ENCODE data around the gene IZUMO3. TPM values are rescaled to one million over a fixed set of nuclear protein-coding genes. Genes with fewer than 3 reads are reported as not detected.

The IZUMO3 gene
- polyA plus RNA-seq, 1 donor (not counting 4 experiments of a cell fraction or from before 2014, with no cell fraction given): not detected

DNA sequence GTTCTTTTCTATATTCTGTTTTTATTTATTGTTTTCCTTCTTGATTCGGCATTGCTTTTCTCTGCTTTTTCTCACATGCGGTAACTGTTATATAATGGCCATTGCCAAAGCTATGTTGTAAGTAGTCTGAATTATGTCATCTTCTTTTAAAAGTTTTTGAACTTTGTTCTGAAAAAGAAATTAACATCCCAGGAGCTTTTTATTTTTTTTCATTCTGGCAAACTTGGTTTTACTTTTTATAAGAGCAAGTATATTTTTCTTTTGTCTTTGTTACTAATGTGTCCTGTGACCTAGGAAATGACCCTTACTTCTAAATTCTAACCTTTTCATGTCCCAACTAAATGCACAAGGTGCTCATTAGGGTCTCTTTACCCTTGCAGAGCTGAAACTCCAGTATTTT lies 26.7 kb upstream of the IZUMO3 start:
- Histone ChIP-seq H3K27ac (ENCODE audit: control insufficient read depth, insufficient read depth, low read length) (no peak overlapping the region), H3K36me3 (ENCODE audit: control insufficient read depth in 2 of 2, extremely low read depth in 1 of 2, insufficient read depth in 2 of 2, low read length in 2 of 2) (no peaks in the 10 kb centered on the region), H3K4me3 (ENCODE audit: control insufficient read depth in 2 of 3, extremely low read depth in 1 of 3, insufficient read depth in 2 of 3, low read depth in 1 of 3, low read length in 3 of 3) (no peak overlapping the region), H2AFZ (ENCODE audit: control insufficient read depth, low read length) (no peak overlapping the region), H3K9ac (ENCODE audit: control insufficient read depth, extremely low read depth, insufficient read depth, low read length) (no peak overlapping the region), H3K27me3 (ENCODE audit: control insufficient read depth, extremely low read depth, insufficient read depth, low read length) (no peaks in the 10 kb centered on the region), H4K20me1 (ENCODE audit: control insufficient read depth, extremely low read depth, insufficient read depth, low read length) (no peaks in the 10 kb centered on the region), H3K4me2 (ENCODE audit: control insufficient read depth, extremely low read depth, insufficient read depth, low read depth, low read length) (no peak overlapping the region), H3K9me3 (ENCODE audit: control insufficient read depth, low read depth, low read length) (no peaks in the 10 kb centered on the region), H3K4me1 (ENCODE audit: control insufficient read depth, extremely low read depth, insufficient read depth, low read length) (no peaks in the 10 kb centered on the region), H3K79me2 (ENCODE audit: control insufficient read depth, insufficient read depth, low read length) (no peaks in the 10 kb centered on the region), H3K9me1 (ENCODE audit: control insufficient read depth, extremely low read depth, insufficient read depth, low read length) (no peaks in the 10 kb centered on the region)
- DNase-seq (ENCODE audit: low read depth, low spot score): no peak
- TF ChIP-seq EZH2 (IDR thresholded peaks at IDR 0.05; ENCODE audit: low read length): no peak
- no peak for TF ChIP-seq CTCF (optimal IDR thresholded peaks at IDR 0.05 in 1 of 3, IDR thresholded peaks at IDR 0.05 in 1 of 3, conservative IDR thresholded peaks at IDR 0.05 in 1 of 3; ENCODE audit: extremely low read depth in 1 of 3, insufficient read depth in 2 of 3, low read length in 3 of 3)
- FAIRE-seq: no peak
- dilution Hi-C loops (cut with MboI; ENCODE audit: extremely low pct_ligation_motif_present, low sequenced_read_pairs): no loop called here

- no peaks in the 10 kb centered on the region for H3K4me1 ChIP-seq (ENCODE audit: control insufficient read depth, extremely low read depth, insufficient read depth, low read length)
- TF ChIP-seq CTCF (optimal IDR thresholded peaks at IDR 0.05 in 1 of 3, IDR thresholded peaks at IDR 0.05 in 1 of 3, conservative IDR thresholded peaks at IDR 0.05 in 1 of 3; ENCODE audit: extremely low read depth in 1 of 3, insufficient read depth in 2 of 3, low read length in 3 of 3): no peak
- TF ChIP-seq EZH2 (IDR thresholded peaks at IDR 0.05; ENCODE audit: low read length): no peak
- H3K79me2 ChIP-seq (ENCODE audit: control insufficient read depth, insufficient read depth, low read length): no peaks in the 10 kb centered on the region
- DNase-seq (ENCODE audit: low read depth, low spot score) (no peak), FAIRE-seq (no peak)
- no peaks in the 10 kb centered on the region for H3K27me3 ChIP-seq (ENCODE audit: control insufficient read depth, extremely low read depth, insufficient read depth, low read length)
- H4K20me1 ChIP-seq (ENCODE audit: control insufficient read depth, extremely low read depth, insufficient read depth, low read length): no peaks in the 10 kb centered on the region
- H3K4me3 ChIP-seq (ENCODE audit: control insufficient read depth in 2 of 3, extremely low read depth in 1 of 3, insufficient read depth in 2 of 3, low read depth in 1 of 3, low read length in 3 of 3): no peak overlapping the region
- dilution Hi-C loops (cut with MboI; ENCODE audit: extremely low pct_ligation_motif_present, low sequenced_read_pairs): no loop called here
- H2AFZ ChIP-seq (ENCODE audit: control insufficient read depth, low read length): no peak overlapping the region
- no peak overlapping the region for H3K9ac ChIP-seq (ENCODE audit: control insufficient read depth, extremely low read depth, insufficient read depth, low read length)
- H3K9me1 ChIP-seq (ENCODE audit: control insufficient read depth, extremely low read depth, insufficient read depth, low read length): no peaks in the 10 kb centered on the region
- H3K9me3 ChIP-seq (ENCODE audit: control insufficient read depth, low read depth, low read length): no peaks in the 10 kb centered on the region
- H3K36me3 ChIP-seq (ENCODE audit: control insufficient read depth in 2 of 2, extremely low read depth in 1 of 2, insufficient read depth in 2 of 2, low read length in 2 of 2): no peaks in the 10 kb centered on the region
- no peak overlapping the region for H3K4me2 ChIP-seq (ENCODE audit: control insufficient read depth, extremely low read depth, insufficient read depth, low read depth, low read length)
- no peak overlapping the region for H3K27ac ChIP-seq (ENCODE audit: control insufficient read depth, insufficient read depth, low read length)
Measured at GRCh38 chr9:24561957-24562356, 16.3 kb upstream of the IZUMO3 start.

All from keratinocyte (primary cell).